GM21526 (cell line): ENCODE data around the gene TMEM120B.
"Not testable (repeated sequence)": the region's sequence is repeated elsewhere in the genome, so short reads cannot be mapped to it uniquely, and the experiment has no call there.

ENCODE experiments used
- ATAC-seq: cut with Tn5 transposase; IDR thresholded peaks from one replicate; pipeline ENCODE4 v1.9.1; 2021; ENCODE audit warnings: moderate library complexity; ENCODE audit not compliant: unreplicated experiment, low FRiP score

The TMEM120B gene

GRCh38 chr12:121738340-121738858 lies 25.8 kb downstream of the TMEM120B start:
- ATAC-seq, result no peak

DNA sequence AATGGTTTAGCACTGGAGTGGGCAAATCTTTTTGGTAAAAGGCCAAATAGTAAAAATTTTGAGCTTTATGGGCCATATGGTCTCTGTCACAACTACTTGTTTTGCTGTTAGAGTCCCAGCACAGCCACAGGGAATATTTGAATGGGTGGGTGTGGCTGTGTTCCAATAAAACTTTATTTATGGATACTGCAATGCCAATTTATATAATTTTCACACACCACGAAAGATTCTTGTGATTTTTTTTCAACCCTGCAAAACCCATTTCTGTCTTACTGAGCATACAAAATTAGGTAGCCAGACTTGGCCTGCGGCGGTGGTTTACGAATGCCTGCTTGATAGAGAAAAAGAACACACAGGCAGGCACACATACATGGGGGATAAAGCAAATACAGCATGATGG lies 28.3 kb downstream of the TMEM120B start:
- no peak for ATAC-seq

DNA sequence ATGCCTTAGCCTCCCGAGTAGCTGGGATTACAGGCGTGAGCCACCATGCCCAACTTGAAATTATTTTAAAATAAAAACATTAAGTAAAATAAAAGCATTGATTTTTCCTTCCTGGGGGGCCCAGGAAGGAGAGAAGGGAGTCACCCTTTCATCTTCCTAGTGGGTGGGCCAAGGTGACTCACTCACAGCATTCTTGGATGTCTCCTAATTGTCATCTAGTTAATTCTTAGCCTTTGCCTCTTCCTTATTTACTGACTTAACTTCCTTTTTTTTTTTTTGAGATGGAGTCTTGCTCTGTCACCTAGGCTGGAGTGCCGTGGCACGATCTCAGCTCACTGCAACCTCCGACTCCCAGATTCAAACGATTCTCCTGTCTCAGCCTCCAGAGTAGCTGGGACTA lies 29.2 kb downstream of the TMEM120B start:
- ATAC-seq, result no peak

- not testable (repeated sequence) for ATAC-seq
Measured at GRCh38 chr12:121745545-121745944, 33.0 kb downstream of the TMEM120B start.

DNA sequence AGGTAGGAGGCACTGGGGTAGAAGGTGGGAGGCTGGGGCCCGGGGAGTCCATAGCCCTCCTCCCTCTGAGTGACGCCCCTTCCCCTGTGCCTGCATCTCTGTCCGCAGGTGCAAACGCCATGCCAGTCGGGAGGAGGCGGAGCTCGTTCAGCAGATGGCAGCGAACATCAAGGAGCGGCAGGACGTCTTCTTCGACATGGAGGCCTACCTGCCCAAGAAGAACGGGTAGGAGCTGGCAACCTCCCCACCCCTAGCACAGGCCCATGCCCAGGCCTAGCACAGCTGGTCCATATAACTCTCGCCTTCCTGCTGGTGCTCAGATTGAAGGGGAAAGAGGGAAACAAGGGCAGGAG lies 35.6 kb downstream of the TMEM120B start:
- no peak for ATAC-seq

DNA sequence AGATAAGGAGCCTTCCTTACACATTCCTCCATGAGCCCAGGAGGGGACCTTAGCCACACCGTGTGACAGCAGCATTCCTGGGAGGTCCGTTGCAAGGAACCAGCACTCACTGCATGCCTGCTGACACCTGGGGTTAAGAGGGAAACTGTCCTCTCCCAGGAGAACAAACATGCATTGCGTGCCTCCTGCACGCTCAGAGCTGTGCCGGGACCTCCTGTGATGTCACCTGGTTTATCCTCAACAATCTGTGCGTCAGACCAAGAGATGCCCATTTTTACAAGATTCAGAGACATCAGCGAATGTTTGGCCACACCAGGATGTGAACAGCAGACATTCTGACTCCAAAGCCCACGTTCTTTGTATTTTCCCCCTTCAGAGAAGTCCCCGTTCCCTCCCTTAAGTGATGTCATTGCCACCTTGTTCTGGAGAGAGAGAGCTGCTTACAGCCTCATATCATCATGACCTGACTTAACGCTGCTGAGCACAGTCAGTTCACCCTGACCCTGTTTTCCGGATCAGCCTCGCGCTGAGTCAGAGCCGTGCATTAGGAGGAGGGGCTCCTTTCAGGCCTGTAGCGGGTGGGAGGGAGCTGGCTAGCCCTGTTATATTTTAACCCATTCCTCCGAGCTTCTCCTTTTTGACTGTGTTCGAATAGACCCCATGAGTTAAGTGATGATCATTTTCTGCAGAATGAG lies 36.2 kb downstream of the TMEM120B start:
- ATAC-seq, result no peak

DNA sequence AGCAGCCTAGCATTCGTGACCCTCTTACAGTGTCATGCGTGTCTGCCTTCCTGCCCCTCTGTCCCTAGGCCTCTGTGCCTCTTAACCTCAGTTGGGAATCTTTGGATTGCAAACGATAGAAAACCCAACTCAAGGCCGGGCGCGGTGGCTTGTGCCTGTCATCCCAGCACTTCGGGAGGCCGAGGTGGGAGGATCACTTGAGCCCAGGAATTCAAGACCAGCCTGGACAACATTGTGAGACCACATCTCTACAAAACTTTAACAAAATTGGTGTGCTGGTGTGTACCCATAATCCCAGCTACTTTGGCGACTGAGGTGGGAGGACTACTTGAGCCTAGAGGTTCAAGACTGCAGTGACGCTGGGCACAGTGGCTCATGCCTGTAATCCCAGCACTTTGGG lies 36.7 kb downstream of the TMEM120B start:
- ATAC-seq, result no peak

DNA sequence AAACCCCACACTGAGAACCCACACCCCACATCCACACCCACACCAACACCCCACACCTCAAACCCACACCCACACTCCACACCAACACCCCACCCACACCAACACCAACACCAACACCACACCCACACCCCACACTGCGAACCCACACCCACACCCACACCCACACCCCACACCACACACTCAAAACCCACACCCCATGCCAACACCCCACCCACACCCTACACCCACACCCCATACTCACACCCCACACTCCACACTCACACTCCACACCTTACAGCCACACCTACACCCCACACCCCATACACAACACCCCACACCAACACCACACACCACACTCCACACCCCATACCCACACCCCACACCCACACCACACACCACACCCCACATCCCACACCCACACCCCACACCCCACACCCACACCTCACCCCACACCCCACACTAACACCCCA lies 38.0 kb downstream of the TMEM120B start:
- ATAC-seq, result no peak

GRCh38 chr12:121751034-121751433 lies 38.5 kb downstream of the TMEM120B start:
- ATAC-seq, result no peak

DNA sequence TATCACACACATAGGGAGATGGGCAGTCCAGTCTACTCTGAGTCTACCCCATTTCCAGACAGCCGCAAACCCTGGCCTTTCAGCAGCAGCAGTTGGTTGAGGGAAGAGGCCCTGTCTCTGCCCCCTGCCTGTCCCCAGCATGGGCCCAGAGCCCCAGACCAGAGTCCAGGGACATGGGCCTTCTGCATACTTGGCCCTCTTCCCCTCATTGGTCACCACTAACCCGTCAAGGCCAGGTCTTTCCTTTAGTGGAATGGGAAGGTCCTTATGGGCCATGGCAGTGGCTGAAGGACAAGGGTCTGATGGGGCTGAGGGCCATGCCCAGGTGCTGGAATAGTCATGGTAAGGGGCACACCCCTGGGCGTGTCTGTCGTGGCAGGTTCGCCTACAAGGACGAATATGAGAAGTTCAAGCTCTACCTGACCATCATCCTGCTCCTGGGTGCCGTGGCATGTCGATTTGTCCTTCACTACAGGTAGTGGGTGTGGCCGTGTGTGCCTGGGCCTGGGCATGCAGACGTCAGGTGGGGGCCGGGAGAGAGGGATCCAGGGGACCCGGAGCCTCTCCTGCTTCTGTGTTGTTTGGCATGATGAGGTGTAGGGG lies 39.3 kb downstream of the TMEM120B start:
- ATAC-seq, result no peak

GRCh38 chr12:121753844-121754264 lies 41.3 kb downstream of the TMEM120B start:
- no peak for ATAC-seq

DNA sequence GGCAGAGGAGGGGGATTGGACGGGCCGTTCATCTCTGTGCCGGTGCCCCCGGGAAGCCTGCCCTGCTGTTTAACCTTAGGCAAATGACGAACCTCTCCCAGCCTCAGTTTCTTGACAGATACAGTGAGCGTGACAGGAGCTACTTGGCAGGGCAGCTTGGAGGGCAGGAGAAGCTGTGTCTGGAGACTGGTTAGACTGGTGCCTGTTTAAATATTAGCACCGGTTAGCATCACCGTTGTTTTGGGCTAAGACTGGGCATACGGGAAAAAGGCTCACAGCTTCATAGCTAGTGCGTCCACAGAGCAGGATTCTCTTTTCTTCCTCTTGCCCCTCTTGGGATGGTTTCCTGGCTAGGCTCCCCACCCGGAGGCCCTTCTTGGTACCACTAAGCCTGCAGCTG lies 42.3 kb downstream of the TMEM120B start:
- no peak for ATAC-seq

DNA sequence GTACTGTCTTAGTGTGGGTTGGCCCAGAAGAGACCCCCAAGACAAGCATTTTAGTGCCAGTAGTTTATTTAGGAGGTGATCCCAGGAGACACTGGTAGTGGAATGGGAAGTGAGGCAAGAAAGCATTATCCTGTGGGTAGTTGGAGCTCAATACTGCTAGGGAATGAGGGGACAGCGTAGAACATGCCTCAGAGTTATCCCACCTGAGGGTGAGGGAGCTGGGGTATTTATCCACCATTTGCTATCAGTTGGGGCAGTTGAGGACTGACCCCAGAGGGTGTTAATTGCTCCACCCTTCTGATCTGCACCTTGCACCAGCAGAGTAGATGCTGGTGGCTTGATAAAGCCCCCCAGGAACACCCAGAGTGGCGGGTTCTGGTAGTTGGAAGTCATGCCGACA lies 43.0 kb downstream of the TMEM120B start:
- no peak for ATAC-seq

DNA sequence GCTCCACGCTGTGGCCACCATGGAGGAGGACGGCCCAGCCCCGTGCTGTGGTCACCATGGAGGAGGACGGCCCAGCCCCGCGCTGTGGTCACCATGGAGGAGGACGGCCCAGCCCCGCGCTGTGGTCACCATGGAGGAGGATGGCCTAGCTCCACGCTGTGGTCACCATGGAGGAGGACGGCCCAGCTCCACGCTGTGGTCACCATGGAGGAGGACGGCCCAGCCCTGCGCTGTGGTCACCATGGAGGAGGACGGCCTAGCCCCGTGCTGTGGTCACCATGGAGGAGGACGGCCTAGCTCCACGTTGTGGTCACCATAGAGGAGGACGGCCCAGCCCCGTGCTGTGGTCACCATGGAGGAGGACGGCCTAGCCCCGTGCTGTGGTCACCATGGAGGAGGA lies 46.0 kb downstream of the TMEM120B start:
- ATAC-seq, result not testable (repeated sequence)

GRCh38 chr12:121762269-121762668 lies 49.7 kb downstream of the TMEM120B start:
- no peak for ATAC-seq

DNA sequence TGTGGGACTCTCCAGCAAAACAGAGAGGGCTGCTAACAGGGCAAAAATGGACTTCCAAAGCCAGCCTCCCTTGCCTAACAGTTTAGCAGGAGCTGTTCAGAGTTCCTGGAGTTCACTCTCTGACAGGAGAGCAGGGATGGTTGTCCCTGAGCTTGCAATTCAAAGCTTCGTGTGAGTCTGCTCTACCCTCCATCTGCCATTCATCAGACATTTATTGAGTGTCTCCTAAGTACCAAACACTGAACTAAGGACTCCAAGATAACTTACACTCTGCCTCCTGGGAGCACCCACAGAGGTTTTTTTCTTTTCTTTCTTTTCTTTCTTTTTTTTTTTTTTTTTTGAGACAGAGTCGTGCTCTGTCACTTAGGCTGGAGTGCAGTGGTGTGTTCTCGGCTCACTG lies 52.3 kb downstream of the TMEM120B start:
- no peak for ATAC-seq

- ATAC-seq, result no peak
Measured at GRCh38 chr12:121765573-121765972, 53.0 kb downstream of the TMEM120B start.

- no peak for ATAC-seq
Measured at GRCh38 chr12:121766290-121767039, 53.9 kb downstream of the TMEM120B start.

GRCh38 chr12:121767525-121768016 lies 55.0 kb downstream of the TMEM120B start:
- ATAC-seq, result no peak

DNA sequence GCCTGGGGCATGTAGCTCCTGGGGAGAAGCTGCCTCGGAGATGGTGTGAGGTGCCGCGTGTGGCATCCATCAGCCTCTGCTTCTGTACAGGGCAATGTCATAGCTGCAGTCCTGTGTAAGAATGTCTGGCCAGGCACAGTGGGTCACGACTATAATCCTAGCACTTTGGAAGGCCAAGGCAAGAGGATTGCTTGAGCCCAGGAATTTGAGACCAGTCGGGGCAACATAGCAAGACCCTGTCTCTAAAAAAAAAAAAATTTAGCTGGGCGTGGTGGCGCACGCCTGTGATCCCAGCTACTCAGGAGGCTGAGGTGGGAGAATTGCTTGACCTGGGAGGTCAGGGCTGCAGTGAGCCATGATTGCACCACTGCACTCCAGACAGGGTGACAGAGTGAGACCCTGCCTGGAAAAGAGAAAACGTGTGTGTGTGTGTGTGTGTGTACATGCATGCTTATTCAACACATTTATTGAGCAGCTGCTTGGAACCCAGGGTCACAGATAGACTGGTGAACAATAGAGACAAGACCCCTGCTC lies 56.8 kb downstream of the TMEM120B start:
- no peak for ATAC-seq

DNA sequence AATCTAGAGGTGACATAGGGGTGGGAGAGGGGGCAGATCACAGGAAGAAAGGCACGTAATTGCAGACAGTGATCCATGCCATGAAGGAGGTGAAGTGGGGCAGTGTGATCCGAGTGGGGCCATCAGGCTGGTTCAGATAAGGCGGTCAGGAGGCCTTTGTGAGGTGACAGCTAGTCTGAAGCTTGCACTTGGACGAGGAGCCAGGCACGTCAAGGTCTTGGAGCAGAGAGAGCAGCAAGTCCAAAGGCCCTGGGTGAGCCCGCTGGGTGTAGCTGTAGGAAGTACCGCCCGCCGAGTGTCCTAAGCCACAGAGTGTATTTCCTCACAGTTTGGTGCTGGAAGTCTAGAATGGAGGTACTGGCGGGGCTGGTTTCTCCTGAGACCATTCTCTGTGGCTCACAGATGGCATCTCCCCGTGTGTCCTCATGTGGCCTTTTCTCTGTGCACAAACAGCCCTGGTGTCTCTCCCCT lies 57.3 kb downstream of the TMEM120B start:
- ATAC-seq, result no peak
